ENCODE results near the gene DUSP14. TPM values are rescaled to one million over a fixed set of nuclear protein-coding genes. Genes with fewer than 3 reads are reported as not detected.
"Not testable (repeated sequence)": the region's sequence is repeated elsewhere in the genome, so short reads cannot be mapped to it uniquely, and the experiment has no call there.

Gene DUSP14, protein sequence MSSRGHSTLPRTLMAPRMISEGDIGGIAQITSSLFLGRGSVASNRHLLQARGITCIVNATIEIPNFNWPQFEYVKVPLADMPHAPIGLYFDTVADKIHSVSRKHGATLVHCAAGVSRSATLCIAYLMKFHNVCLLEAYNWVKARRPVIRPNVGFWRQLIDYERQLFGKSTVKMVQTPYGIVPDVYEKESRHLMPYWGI
- 49.2 and 50.8 TPM in 2 replicates for total RNA-seq (2014; rRNA removed; shearing (Covaris generic))

GRCh38 chr17:37489197-37490001, at the start of gene DUSP14:
TSS of gene DUSP14 (plus strand) at chr17:37489891. CDS start at chr17:37512273, 22,382 bp downstream.
- DNase-seq (ENCODE audit: low spot score): peak; percentile 66

DNA sequence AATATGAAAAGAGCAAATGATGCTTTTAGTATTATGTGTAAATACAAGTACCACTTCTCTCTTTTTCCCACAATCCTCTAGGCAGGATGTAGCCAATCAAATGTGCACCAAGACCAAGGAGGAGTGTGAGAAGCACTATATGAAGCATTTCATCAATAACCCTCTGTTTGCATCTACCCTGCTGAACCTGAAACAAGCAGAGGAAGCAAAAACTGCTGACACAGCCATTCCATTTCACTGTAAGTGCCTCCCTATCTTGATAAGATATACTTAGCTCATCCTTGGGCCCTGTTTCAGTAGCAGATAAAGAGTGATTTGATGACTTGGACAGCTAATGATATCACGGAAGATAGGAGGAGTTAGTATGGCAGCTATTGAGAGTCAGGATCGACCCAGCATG, 49.3 kb upstream of the DUSP14 start:
- DNase-seq (ENCODE audit: low spot score): no peak

GRCh38 chr17:37441369-37442014, 48.2 kb upstream of the DUSP14 start:
- not testable (repeated sequence) for DNase-seq (ENCODE audit: low spot score)

DNA sequence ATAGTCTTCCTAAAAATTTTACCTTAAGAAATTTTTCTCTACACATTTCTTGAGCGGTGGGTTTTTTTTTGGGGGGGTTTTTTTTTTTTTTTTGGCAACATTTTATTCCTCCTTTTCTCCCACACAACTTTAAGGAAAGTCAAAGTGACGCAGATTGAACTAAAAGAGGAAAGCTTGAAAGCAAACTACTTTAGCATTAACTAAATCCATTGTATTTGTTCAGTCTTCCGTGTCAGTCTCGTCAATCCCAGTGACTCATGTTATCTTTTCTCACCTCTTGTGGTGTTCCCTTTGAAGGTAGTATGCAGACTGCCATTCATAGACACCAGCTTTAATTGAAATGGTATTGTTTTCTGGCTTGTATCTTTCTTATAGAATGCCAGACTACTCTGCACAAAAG, 43.7 kb upstream of the DUSP14 start:
- no peak for DNase-seq (ENCODE audit: low spot score)

- DNase-seq (ENCODE audit: low spot score): no peak
Observed at GRCh38 chr17:37447641-37448040, 42.0 kb upstream of the DUSP14 start.

- DNase-seq (ENCODE audit: low spot score): no peak
Observed at GRCh38 chr17:37450112-37450511, 39.6 kb upstream of the DUSP14 start.

DNA sequence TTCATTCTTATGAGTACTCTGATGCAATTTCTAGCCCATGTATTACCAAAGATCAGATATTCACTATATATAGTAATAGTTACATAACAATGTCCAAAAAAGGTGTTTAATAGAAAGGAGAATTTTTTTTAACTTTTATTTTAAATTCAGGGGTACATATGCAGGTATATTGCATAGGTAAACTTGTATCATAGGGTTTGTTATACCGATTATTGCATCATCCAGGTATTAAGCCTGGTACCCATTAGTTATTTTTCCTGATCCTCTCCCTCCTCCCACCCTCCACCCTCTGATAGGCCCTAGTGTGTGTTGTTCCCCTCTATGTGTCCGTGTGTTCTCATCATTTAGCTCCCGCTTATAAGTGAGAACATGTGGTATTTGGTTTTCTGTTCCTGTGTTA, 31.9 kb upstream of the DUSP14 start:
- not testable (repeated sequence) for DNase-seq (ENCODE audit: low spot score)

DNA sequence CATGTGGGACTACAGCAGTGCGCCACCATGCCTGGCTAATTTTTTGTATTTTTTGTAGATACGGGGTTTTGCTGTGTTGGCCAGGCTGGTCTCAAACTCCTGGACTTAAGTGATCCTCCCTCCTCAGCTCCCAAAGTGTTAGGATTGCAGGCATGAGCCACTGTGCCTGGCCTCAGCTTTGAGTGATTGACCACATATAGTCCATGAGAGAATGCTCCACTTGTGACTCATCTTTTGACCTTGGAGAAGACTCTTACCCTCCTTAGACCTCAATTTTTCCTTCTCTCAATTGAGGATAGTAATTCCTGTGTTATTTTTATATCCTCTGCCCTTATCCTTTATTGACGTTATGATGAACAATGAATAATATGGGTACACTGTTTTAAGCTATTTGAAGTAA, 30.9 kb upstream of the DUSP14 start:
- no peak for DNase-seq (ENCODE audit: low spot score)

DNA sequence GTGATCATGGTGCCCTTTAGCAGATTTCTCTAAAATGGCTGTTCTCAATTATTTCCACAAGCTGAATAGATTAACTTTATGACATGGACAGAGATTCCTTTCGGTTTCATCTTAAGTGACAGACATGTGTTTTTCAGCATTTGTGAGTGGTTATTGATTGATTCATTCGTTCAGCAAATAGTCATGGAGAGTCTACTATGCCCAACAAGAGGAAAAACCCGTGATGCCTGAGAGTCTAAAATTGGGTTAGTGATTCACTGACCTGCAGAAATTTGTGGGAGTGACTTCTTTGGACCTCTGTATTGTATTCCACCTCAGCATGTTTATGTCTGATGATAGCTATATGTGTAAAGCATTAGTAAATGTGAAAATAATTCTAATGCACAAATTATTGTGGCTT, 28.0 kb upstream of the DUSP14 start:
- DNase-seq (ENCODE audit: low spot score): no peak

- no peak for DNase-seq (ENCODE audit: low spot score)
Observed at GRCh38 chr17:37462492-37462891, 27.2 kb upstream of the DUSP14 start.

- no peak for DNase-seq (ENCODE audit: low spot score)
Observed at GRCh38 chr17:37463039-37463438, 26.7 kb upstream of the DUSP14 start.

DNA sequence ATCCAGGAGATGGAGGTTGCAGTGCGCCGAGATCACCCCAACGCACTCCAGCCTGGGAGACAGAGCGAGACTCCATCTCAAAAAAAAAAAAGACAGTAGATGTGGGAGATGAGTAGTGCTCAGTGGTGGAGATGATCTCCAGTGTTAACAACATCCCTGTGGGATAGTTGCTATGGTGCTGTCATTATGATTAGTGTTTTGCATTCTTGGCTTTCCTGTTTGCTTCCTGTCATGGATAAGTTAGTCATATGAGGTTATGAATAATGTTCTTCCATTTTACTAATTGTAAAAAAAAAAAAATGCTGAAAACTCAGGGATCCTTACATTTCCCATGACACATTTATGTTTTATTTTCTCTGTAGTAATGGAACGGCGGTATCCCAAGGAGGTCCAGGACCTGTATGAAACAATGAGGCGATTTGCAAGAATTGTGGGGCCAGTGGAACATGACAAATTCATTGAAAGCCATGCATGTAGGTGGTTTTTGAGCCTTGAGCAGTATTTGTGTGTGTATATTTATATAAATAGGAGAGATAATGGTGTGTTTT, 24.5 kb upstream of the DUSP14 start:
- DNase-seq (ENCODE audit: low spot score): no peak

DNA sequence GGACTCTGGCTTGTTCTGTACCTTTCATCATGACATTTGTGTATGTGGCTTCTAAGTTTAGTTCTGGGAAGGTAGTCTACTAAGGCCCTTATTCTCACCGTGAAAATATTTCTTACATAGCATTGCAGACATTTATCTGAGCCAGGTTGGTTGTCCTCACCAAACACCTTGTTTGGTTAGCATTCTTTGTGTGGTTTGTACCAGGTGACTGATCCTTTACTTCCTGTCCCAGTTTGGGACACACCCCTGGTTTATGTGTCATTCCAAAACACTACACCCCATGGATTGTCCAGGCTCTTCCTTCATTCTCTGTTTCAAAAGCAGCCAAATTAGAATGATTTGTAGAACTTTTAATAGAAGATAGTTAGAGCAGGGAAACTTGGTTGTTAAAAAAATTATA, 23.2 kb upstream of the DUSP14 start:
- no peak for DNase-seq (ENCODE audit: low spot score)

GRCh38 chr17:37470181-37470580, 19.5 kb upstream of the DUSP14 start:
- DNase-seq (ENCODE audit: low spot score): no peak

GRCh38 chr17:37475731-37476420, 13.8 kb upstream of the DUSP14 start:
- no peak for DNase-seq (ENCODE audit: low spot score)

- no peak for DNase-seq (ENCODE audit: low spot score)
Observed at GRCh38 chr17:37476431-37477120, 13.1 kb upstream of the DUSP14 start.

- peak; percentile 24 for DNase-seq (ENCODE audit: low spot score)
Observed at GRCh38 chr17:37478187-37478586, 11.5 kb upstream of the DUSP14 start.

DNA sequence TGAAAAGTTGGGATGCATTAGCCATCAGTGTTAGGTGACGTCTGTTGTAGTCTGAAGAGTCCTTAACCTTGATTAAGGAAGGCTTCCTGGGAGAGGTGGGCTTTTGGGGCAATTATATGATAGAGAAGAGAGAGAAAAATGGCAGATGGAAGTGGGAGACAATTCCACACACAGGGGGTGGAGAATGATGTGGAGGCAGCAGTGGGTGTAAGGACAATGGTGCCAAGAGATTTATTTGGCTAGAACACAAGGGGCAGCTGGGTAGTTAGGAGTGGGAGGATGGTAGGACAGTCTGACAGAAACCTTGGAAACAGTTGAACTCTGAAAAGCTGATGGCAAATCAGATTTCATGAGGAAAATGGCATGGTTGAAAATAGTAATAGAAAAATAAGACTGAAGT, 10.7 kb upstream of the DUSP14 start:
- no peak for DNase-seq (ENCODE audit: low spot score)

DNA sequence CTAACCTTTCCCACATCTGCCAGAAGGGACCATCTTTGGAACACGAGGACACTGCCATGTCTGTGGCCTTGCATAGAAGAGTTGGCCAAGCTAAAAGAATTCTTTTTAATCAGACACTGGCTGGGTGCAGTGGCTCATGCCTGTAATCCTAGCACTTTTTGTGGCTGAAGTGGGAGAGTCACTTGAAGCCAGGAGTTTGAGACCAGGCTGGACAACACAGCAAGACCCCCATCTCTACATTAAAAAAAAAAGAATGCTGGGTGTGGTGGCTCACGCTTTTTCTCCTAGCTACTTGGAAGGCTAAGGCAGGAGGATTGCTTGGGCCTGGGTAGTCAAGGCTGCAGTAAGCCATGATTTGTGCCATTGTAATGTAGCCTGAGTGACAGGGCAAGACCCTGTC, 9.3 kb upstream of the DUSP14 start:
- no peak for DNase-seq (ENCODE audit: low spot score)

GRCh38 chr17:37481001-37481665, 8.6 kb upstream of the DUSP14 start:
- DNase-seq (ENCODE audit: low spot score): no peak

Data from H4 (cell line).